22Rv1 (cell line): ENCODE data around the gene DHX32.

ENCODE experiments used
- ZFX ChIP-seq: fragments of 450-650 bp; IDR thresholded peaks from 2 replicates; pipeline ENCODE4 v1.6.1; 2017; ENCODE audit warnings: antibody characterized with exemption, borderline replicate concordance
- TF ChIP-seq, protein P1 (sequence below): fragments of 450-650 bp; IDR thresholded peaks from 2 replicates; pipeline ENCODE4 v1.5.1; 2017; ENCODE audit warnings: mild to moderate bottlenecking

DNA sequence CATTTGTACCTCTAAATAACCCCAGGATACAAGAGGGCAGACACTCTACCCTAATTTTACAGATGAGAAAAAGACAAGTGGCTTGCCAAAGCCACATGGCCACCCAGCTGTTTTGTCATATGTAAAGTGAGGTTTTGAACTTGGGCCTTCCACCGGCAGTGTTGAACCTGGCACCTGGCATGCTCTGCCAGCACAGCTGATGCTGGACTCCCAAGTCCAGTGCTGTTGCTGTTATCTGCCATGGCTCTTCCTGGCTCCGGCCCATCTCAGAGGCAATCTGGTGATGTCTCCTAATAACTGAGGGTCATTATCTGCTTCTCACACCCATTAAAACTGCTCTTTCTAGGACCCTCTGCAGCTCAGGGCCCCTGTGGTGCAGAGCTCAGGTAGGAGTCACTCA, 32.7 kb downstream of the DHX32 start:
- TF ChIP-seq, protein P1, sequence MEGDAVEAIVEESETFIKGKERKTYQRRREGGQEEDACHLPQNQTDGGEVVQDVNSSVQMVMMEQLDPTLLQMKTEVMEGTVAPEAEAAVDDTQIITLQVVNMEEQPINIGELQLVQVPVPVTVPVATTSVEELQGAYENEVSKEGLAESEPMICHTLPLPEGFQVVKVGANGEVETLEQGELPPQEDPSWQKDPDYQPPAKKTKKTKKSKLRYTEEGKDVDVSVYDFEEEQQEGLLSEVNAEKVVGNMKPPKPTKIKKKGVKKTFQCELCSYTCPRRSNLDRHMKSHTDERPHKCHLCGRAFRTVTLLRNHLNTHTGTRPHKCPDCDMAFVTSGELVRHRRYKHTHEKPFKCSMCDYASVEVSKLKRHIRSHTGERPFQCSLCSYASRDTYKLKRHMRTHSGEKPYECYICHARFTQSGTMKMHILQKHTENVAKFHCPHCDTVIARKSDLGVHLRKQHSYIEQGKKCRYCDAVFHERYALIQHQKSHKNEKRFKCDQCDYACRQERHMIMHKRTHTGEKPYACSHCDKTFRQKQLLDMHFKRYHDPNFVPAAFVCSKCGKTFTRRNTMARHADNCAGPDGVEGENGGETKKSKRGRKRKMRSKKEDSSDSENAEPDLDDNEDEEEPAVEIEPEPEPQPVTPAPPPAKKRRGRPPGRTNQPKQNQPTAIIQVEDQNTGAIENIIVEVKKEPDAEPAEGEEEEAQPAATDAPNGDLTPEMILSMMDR, result no peak
- TF ChIP-seq ZFX, result no peak
